GM18861 (cell line): ENCODE measurements around the gene SF3B3.
"Not testable (repeated sequence)": the region's sequence is repeated elsewhere in the genome, so short reads cannot be mapped to it uniquely, and the experiment has no call there.

ENCODE experiments used
- ATAC-seq: cut with Tn5 transposase; IDR thresholded peaks from one replicate; pipeline ENCODE4 v1.9.1; 2021; ENCODE audit not compliant: unreplicated experiment

The SF3B3 gene

GRCh38 chr16:70511833-70512232 lies 11.8 kb upstream of the SF3B3 start:
- ATAC-seq, result no peak

DNA sequence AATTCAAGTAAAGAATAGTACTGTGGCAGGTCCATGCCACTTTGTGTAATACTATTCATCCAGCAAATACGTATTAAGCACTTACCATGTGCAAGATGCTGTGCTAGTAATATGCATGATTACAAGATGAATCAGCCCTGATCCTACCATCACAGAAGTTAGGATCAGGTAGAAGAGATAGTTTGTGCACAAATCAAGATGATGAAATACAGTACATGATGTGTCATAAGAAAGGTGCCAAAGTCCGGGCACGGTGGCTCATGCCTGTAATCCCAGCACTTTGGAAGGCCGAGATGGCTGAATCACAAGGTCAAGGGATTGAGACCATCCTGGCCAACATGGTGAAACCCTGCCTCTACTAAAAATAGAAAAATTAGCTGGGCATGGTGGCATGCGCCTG lies 11.2 kb upstream of the SF3B3 start:
- no peak for ATAC-seq

GRCh38 chr16:70520612-70521297 lies 2.9 kb upstream of the SF3B3 start:
- ATAC-seq, result no peak

DNA sequence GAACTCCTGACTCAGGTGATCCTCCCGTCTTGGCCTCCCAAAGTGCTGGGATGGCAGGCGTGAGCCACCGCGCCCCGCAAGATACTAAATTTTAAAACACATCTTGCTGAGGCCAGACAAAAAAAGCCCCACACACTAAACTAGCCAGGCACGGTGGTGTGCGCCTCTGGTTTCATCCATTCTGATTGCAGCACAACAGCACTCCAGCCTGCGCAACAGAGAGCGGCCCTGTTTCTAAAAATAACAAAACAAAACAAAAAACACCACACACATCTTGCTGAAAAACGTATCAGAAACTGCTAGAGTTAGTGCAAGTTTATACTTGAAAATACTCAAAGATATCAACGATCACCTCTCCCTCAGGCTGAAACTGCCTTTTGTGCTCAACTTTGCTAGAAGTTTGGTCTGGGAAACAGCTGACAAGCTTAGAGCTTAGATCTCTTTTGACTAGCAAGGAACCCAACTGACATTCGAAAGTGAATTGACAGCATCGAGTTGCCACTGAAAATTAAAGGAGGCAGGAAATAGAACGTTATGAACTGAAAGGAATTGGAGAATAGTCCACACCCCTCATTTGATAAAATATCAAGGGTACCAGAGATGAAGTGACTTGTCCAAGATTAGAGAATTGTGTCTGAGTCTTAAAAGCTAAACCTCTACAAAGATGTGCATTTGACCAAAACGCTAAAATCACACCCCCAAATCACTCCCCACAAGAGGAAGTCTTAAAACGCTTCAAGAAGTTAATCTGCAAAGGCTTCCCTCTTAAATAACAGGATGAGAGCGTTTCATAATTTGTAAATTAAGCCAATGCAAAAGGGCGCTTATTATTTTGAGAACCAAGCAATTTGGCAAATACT lies 1.2 kb upstream of the SF3B3 start:
- no peak for ATAC-seq

DNA sequence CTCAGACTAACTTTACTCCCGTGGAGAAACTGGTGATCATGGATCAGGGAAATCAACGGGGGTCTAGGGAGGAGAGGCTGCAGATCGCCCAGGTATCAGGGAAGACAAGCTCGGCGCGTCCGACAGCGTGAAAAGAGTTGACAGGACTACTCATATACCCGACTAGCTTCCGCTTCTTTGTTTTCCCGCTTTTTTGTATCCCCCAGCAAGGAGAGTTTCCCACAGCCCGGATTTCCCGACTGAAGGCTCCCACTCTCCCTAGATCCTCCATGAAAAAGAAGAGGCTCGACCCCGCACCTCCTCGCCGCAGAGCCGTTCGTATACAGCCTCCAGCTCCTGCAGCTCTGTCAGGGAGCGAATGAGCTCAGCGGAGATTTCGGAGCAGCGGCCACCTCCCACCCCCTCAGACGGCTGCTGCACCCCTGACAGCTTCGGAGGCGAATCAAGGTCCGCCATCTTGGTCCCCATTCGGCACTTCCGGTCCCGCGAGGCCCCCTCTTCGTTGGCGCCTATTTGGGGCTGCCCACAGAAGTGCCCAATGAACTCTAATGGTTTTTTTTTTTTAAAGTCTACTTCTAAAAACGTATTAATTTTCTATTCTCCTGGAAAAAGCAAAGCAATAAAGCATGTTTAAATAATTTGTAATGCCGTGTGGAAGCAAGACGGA lies 407 bp upstream of the SF3B3 start, which contains the start of gene COG4:
COG4 (minus strand) TSS at position 479 of the 667 bp plus-strand sequence; CDS start at position 468, 11 bp downstream.
- ATAC-seq, result peak; percentile 59

GRCh38 chr16:70524399-70524825 lies 796 bp downstream of the SF3B3 start:
- ATAC-seq, result not testable (repeated sequence)

DNA sequence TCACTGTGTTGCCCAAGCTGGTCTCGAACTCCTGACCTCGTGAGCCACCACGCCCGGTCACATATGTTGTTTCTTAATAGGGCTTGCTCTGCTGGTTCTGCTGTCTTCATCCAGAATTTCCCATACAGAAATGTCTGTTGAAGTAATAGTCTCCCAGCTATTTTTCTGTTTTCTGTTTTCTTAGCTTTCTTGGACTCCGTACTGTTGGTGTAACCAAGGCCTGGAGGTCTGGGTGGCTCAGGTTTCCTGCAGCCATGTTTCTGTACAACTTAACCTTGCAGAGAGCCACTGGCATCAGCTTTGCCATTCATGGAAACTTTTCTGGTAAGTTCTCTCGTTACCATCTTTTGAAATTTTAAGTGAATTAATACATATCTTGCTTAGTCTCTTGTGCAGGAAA lies 2.8 kb downstream of the SF3B3 start:
- ATAC-seq, result no peak

GRCh38 chr16:70527315-70527996 lies 3.8 kb downstream of the SF3B3 start:
- no peak for ATAC-seq

GRCh38 chr16:70529051-70529777 lies 5.6 kb downstream of the SF3B3 start:
- no peak for ATAC-seq

DNA sequence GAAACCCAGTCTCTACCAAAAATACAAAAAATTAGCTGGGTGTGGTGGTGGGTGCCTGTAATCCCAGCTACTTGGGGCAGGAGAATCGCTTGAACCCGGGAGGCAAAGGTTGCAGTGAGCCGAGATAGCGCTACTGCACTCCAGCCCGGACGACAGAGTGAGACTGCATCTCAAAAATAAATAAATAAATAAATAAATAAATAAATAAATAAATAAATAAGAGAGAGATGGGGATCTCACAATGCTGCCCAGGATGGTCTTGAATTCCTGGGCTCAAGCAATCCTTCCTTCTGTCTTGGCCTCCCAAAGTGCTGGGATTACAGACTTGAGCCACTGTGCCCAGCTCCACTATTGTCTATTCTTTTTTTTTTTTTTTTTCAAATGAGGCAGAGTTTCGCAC lies 6.3 kb downstream of the SF3B3 start:
- ATAC-seq, result not testable (repeated sequence)

DNA sequence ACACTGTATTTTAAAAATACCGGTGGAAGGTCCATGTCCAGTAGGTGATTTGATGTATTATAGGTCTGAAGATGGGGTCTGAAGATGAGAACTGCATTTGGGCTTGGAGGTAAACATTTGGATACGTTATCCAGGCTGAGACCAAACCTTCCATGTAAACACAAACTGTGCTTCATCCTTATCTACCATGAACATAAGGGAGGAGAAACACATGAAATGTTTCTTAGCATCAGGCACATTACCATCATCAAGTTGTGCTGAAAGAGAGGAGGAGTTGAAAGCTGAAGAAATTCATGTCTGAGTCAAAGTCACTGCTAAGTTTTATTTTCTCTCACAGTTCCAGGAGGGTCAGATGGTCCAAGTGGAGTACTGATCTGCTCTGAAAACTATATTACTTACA lies 11.4 kb downstream of the SF3B3 start:
- ATAC-seq, result no peak

DNA sequence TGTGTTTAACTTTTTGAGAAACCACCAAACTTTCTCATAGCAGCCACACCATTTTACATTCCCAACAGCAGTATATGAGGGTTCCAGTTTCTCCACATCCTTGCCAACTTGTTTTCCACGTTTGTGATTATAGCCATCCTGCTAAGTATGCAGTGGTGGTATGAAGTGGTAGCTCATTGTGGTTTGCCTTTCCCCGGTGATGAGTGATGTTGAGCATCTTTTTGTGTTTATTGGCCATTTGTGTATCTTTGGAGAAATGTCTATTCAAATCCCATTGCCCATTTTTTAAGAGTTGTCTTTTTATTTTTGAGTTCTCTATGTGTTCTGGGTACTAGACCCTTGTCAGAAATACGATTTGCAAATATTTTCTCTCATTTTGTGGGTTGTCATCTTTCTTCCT lies 17.4 kb downstream of the SF3B3 start:
- no peak for ATAC-seq

- no peak for ATAC-seq
Measured at GRCh38 chr16:70544548-70544947, 20.9 kb downstream of the SF3B3 start.

GRCh38 chr16:70548936-70549335 lies 25.3 kb downstream of the SF3B3 start:
- ATAC-seq, result no peak

- no peak for ATAC-seq
Measured at GRCh38 chr16:70550082-70550481, 26.5 kb downstream of the SF3B3 start.

GRCh38 chr16:70551788-70552187 lies 28.2 kb downstream of the SF3B3 start:
- ATAC-seq, result no peak

- ATAC-seq, result no peak
Measured at GRCh38 chr16:70552675-70553074, 29.1 kb downstream of the SF3B3 start.

- no peak for ATAC-seq
Measured at GRCh38 chr16:70553645-70554044, 30.0 kb downstream of the SF3B3 start.

DNA sequence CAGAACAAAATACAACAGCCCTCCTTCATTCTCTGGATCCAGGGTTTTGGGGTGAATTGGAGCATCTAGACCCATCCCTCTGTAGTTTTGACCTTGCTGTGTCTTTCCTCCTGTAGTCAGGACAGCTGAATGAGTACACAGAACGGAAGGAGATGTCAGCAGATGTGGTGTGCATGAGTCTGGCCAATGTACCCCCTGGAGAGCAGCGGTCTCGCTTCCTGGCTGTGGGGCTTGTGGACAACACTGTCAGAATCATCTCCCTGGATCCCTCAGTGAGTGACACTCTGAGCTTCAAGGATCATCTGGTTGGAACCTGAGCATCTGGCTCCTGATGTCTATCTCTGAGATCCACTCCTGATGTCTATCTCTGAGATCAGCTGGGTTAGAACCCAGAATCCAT lies 32.4 kb downstream of the SF3B3 start:
- ATAC-seq, result no peak

- no peak for ATAC-seq
Measured at GRCh38 chr16:70561623-70562022, 38.0 kb downstream of the SF3B3 start.
